Measurements from ENCODE around the gene ELK4.
"Not testable (repeated sequence)": the region's sequence is repeated elsewhere in the genome, so short reads cannot be mapped to it uniquely, and the experiment has no call there.

ELK4 gene

GRCh38 chr1:205665201-205666045 is 33.6 kb upstream of the ELK4 start:
- DNase-seq (ENCODE audit: low read depth in 1 of 2, low spot score in 1 of 2) = no peak

- DNase-seq (ENCODE audit: low read depth in 1 of 2, low spot score in 1 of 2) = no peak
These were observed 32.7 kb upstream of the ELK4 start for GRCh38 chr1:205664399-205665017.

- no peak for DNase-seq (ENCODE audit: low read depth in 1 of 2, low spot score in 1 of 2)
These were observed 31.6 kb upstream of the ELK4 start for GRCh38 chr1:205663286-205663936.

GRCh38 chr1:205662791-205663190 is 31.0 kb upstream of the ELK4 start:
- DNase-seq (ENCODE audit: low read depth in 1 of 2, low spot score in 1 of 2) = no peak

GRCh38 chr1:205662135-205662738 is 30.4 kb upstream of the ELK4 start:
- no peak for DNase-seq (ENCODE audit: low read depth in 1 of 2, low spot score in 1 of 2)

GRCh38 chr1:205661429-205662134 is 29.8 kb upstream of the ELK4 start:
- no peak for DNase-seq (ENCODE audit: low read depth in 1 of 2, low spot score in 1 of 2)

- no peak for DNase-seq (ENCODE audit: low read depth in 1 of 2, low spot score in 1 of 2)
These were observed 28.6 kb upstream of the ELK4 start for GRCh38 chr1:205660361-205660760.

- peak; percentile 58 to 59 for DNase-seq (ENCODE audit: low read depth in 1 of 2, low spot score in 1 of 2)
These were observed 27.3 kb upstream of the ELK4 start for GRCh38 chr1:205658943-205659581.

- DNase-seq (ENCODE audit: low read depth in 1 of 2, low spot score in 1 of 2) = no peak
These were observed 24.4 kb upstream of the ELK4 start for GRCh38 chr1:205656236-205656635.

- DNase-seq (ENCODE audit: low read depth in 1 of 2, low spot score in 1 of 2) = no peak
These were observed 21.2 kb upstream of the ELK4 start for GRCh38 chr1:205652984-205653383.

GRCh38 chr1:205650241-205650640 is 18.4 kb upstream of the ELK4 start:
- no peak for DNase-seq (ENCODE audit: low read depth in 1 of 2, low spot score in 1 of 2)

GRCh38 chr1:205645519-205645918 is 13.7 kb upstream of the ELK4 start:
- no peak for DNase-seq (ENCODE audit: low read depth in 1 of 2, low spot score in 1 of 2)

- DNase-seq (ENCODE audit: low read depth in 1 of 2, low spot score in 1 of 2) = no peak
These were observed 11.0 kb upstream of the ELK4 start for GRCh38 chr1:205642679-205643307.

GRCh38 chr1:205639567-205639966 is 7.8 kb upstream of the ELK4 start:
- no peak for DNase-seq (ENCODE audit: low read depth in 1 of 2, low spot score in 1 of 2)

GRCh38 chr1:205637854-205638468 is 6.2 kb upstream of the ELK4 start:
- no peak for DNase-seq (ENCODE audit: low read depth in 1 of 2, low spot score in 1 of 2)

GRCh38 chr1:205636732-205637131 is 4.9 kb upstream of the ELK4 start:
- no peak for DNase-seq (ENCODE audit: low read depth in 1 of 2, low spot score in 1 of 2)

GRCh38 chr1:205636138-205636530 is 4.3 kb upstream of the ELK4 start:
- not testable (repeated sequence) for DNase-seq (ENCODE audit: low read depth in 1 of 2, low spot score in 1 of 2)

- no peak for DNase-seq (ENCODE audit: low read depth in 1 of 2, low spot score in 1 of 2)
These were observed 1.7 kb upstream of the ELK4 start for GRCh38 chr1:205633421-205633976.

GRCh38 chr1:205632669-205633169 is 908 bp upstream of the ELK4 start:
- no peak for DNase-seq (ENCODE audit: low read depth in 1 of 2, low spot score in 1 of 2)
